Endometrial microvascular endothelial cells (primary cell): ENCODE data around the gene DMWD. TPM values are rescaled to one million over a fixed set of nuclear protein-coding genes. Genes with fewer than 3 reads are reported as not detected.
"Not testable (repeated sequence)": the region's sequence is repeated elsewhere in the genome, so short reads cannot be mapped to it uniquely, and the experiment has no call there.

Experiments used
- in situ Hi-C: cut with HindIII; loops from 2 replicates; pipeline ENCODE4 v1.10.0; 2017; ENCODE audit warnings: low sequenced_read_pairs, low pct_unique_long_range_greater_than_20kb; ENCODE audit errors: inconsistent ontology term
- total RNA-seq: library from RNA; depleted of rRNA; stranded (reverse); fragments of >200 nt; gene quantifications from one replicate; pipeline ENCODE4 v1.2.3, GENCODE V29; 2015; ENCODE audit errors: inconsistent ontology term

The DMWD gene
- total RNA-seq, 1 donor from 2014 or later: 40.3 TPM

GRCh38 chr19:45817725-45818301 is 25.2 kb upstream of the DMWD start:
- in situ Hi-C loops: no loop called here

- in situ Hi-C loops: no loop called here
Measured at GRCh38 chr19:45817010-45817724, 24.5 kb upstream of the DMWD start.

- in situ Hi-C loops: no loop called here
Measured at GRCh38 chr19:45816236-45817009, 23.8 kb upstream of the DMWD start.

- in situ Hi-C loops: no loop called here
Measured at GRCh38 chr19:45815481-45816216, 23.0 kb upstream of the DMWD start.

- in situ Hi-C loops: no loop called here
Measured at GRCh38 chr19:45814851-45815480, 22.3 kb upstream of the DMWD start, which contains the start of gene RSPH6A. TSS of gene RSPH6A (minus strand) at chr19:45815308. CDS start at chr19:45815176, 132 bp downstream.

GRCh38 chr19:45814166-45814780 is 21.6 kb upstream of the DMWD start:
- in situ Hi-C loops: no loop called here

- in situ Hi-C loops: no loop called here
Measured at GRCh38 chr19:45812297-45812696, 19.7 kb upstream of the DMWD start.

- in situ Hi-C loops: no loop called here
Measured at GRCh38 chr19:45809643-45810159, 17.1 kb upstream of the DMWD start.

- in situ Hi-C loops: no loop called here
Measured at GRCh38 chr19:45805719-45806118, 13.1 kb upstream of the DMWD start.

GRCh38 chr19:45804959-45805230 is 12.2 kb upstream of the DMWD start:
- in situ Hi-C loops: no loop called here

- in situ Hi-C loops: no loop called here
Measured at GRCh38 chr19:45804140-45804958, 11.7 kb upstream of the DMWD start.

- in situ Hi-C loops: no loop called here
Measured at GRCh38 chr19:45801603-45802175, 9.0 kb upstream of the DMWD start.

GRCh38 chr19:45800070-45800553 is 7.5 kb upstream of the DMWD start:
- in situ Hi-C loops: no loop called here

- in situ Hi-C loops: not testable (repeated sequence)
Measured at GRCh38 chr19:45799541-45799940, 6.9 kb upstream of the DMWD start.

- in situ Hi-C loops: no loop called here
Measured at GRCh38 chr19:45798995-45799517, 6.4 kb upstream of the DMWD start.

- in situ Hi-C loops: no loop called here
Measured at GRCh38 chr19:45794627-45795026, 2.0 kb upstream of the DMWD start.

GRCh38 chr19:45793876-45794275 is 1.2 kb upstream of the DMWD start:
- in situ Hi-C loops: no loop called here
